Islet of Langerhans (tissue), 1 donor: ENCODE results near the gene TMOD1.
"Not testable (repeated sequence)": the region's sequence is repeated elsewhere in the genome, so short reads cannot be mapped to it uniquely, and the experiment has no call there.

Source experiments
- FAIRE-seq: peaks from one replicate; lab custom pipeline; 2011; peaks lifted over from hg19 to GRCh38; lab: Jason Lieb, UNC

Gene TMOD1

DNA sequence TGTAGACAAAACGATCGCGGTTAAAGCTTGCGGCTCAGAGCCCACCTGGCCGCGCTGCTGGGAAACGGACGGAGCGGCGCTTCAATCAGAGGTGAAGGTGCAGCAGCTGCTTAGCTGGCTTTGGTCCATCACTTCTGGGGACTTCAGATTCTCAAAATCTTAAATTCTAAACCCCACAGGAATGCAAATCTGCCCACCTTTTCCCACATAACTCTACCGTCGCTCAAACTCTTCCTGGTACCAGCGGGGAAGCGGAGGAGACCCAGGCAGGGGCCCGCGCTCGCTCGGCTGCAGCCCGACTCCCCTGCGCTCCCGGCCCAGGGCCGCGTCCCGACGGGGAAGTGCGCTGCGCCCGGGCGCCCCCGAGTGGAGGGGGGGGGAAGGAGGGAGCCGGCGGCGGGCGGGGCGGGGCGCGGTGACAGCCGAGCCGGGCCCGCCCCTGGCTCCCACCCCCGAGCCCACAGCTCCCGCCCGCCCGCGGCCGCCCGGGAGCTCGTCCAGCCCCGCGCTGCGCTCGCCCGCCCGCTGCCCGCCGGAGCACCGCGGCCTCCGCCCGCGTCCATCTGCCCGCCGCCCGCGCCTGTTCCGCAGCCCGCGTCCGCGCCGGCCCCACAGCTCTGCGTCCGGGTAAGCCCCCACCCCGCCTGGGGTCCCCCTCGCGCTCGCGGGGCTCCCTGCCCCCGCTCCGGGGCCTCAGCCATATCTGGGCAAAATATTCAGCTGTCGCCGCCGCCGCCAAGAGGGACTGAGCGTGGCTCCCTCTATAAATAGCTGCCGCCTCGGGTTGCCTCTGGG is at the start of gene TMOD1:
Gene TMOD1, plus strand, starts transcription at position 490 of the 795 bp plus-strand sequence. CDS start 22,523 bp downstream, outside the sequence.
- FAIRE-seq: no peak

DNA sequence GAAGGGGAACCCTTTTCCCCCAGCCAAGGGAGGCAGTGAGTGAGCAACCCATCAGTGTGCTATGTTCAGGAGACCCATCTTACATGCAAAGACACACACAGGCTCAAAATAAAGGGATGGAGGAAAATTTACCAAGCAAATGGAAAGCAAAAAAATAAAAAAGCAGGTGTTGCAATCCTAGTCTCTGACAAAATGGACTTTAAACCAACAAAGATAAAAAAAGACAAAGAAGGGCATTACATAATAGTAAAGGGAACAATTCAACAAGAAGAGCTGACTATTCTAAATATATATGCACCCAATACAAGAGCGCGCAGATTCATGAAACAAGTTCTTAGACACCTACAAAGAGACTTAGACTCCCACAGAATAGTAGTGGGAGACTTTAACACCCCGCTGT is 47.9 kb upstream of the TMOD1 start:
- FAIRE-seq: not testable (repeated sequence)

DNA sequence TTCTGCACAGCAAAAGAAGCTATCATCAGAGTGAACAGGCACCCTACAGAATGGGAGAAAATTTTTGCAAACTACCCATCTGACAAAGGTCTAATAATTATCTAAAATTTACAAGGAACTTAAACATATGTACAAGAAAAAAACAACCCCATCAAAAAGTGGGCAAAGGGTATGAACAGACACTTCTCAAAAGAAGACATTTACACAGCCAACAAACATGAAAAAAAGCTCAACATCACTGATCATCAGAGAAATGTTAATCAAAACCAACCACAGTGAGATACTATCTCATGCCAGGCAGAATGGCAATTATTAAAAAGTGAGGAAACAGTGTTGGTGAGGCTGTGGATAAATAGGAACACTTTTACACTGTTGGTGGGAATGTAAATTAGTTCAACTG is 44.6 kb upstream of the TMOD1 start:
- not testable (repeated sequence) for FAIRE-seq

DNA sequence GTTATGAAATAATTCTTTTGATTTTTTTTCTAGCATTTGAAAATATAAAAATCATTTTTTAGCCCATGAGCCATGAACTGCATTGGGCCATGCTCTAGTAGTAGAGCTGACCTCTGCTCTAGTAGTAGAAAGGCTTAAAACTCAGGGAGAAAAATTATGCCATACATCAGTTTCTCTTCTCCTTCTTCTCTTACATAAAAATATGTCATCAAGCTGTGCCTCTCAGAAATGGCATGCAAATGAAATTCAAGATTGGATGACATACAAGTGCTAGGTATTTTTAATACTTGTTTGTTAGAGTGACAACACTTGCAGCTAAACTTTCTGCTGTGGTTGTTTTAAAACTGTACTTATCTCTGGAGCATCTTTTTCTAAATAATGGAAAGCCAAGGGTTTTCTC is 42.1 kb upstream of the TMOD1 start:
- no peak for FAIRE-seq

DNA sequence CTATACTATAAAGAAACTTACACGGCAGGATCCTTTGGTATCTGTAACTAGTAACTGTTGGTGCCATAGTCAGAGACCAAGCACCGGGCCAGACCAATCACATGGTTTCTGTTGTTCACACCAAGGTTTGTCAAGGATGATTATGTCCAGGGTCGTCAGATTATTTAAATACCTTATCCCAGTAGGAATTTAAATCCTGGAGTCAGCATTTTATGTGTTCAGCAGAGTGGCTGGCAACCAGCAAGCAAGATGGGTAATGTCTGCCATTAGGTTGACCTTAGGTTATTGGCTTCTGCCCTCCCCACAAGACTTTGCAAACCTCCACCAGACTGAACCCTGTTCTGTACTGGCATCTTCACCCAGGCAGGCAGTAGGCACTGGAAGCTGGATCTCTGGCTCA is 39.3 kb upstream of the TMOD1 start:
- FAIRE-seq: no peak

DNA sequence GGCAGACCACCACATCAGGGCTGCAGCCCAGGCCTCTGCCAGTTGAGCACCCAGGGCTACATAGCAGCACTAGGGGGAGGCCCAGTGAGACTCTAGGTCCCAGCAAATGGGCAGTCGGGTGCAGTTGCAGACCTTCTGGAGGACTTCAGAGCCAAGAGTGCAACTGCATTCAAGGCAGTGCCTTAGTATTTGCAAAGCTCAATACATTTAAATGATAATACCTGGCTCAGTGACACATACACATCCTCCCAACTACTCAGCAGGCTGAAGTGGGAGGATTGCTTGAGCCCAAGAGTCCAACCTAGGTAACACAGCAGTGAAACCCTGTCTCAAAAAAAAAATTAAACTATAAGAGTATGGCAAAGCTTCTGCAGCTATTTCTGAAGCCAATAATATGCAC is 38.6 kb upstream of the TMOD1 start:
- FAIRE-seq: no peak

DNA sequence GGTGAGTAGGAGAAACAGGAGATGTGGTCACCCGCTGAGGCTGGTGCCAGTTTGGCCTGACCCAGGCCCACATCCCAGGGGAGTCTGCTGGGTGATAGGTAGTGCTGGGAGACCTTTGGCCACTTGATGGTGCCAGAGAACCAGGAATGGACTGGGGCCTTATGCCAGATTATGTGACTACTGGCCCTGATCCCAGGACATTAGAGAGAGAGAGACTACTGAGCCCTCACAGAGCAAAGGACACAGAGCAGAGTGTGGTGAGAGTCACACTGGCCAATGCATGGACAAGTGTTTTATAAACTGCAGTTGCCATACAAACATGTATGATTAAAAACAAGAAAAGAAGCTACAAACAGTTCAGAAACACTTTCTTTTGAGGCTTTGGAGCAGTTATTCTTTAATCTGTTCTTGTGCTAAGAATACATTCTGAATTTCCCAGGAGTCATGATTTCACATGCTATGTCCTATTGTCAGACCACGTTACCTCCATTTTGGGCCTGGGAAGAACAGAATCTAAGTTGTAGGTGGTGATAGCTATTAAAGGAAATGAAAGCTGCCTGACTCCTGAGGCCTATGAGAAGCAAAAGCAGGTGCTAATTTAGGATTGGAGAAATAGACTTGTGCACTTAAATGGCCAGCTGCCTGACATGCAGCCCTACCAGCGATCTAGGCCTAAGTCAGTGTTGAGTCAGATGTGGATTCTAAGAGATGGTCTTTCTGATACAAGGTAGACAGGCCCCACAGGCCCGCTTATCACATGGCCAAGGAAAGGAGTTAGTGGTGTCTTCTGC is 32.6 kb upstream of the TMOD1 start:
- FAIRE-seq: peak; percentile 13

DNA sequence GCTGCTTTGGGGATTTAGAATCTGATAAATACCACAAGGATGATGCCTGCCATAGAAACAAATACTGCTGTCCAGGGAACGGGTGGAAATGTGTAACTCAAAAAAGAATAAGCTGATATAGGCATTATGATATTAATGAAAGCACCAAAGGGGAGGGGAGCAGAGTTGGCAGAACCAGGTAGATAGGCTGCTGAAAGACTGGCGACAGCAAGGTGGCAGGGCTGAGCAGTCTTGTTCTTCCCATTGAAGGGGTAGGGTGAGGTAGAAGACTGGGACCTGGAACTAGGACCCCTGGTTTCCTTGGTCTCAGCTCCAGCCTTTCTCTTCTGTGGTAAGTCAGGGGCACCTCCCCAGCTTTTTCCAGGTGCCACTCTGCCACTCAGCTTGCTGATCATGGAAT is 31.4 kb upstream of the TMOD1 start:
- no peak for FAIRE-seq

DNA sequence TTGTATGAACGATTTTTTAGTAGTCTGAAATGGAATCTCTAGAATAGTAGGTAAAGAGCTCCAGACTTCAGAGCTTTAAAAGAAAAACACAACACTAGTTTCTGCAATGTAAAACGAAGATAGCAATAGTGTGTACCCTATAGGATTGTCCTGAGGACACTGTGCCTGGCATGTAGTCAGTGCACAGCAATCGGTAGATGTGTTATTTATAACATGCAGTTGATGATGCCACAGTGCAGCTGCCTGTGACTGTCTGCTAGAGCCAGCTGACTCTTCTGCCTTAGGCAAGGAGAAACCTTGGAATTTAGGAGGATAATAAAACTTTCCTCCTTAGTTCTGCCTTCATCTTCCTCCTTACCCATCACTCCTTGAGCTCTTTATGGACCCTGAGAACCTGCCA is 27.7 kb upstream of the TMOD1 start:
- FAIRE-seq: no peak

DNA sequence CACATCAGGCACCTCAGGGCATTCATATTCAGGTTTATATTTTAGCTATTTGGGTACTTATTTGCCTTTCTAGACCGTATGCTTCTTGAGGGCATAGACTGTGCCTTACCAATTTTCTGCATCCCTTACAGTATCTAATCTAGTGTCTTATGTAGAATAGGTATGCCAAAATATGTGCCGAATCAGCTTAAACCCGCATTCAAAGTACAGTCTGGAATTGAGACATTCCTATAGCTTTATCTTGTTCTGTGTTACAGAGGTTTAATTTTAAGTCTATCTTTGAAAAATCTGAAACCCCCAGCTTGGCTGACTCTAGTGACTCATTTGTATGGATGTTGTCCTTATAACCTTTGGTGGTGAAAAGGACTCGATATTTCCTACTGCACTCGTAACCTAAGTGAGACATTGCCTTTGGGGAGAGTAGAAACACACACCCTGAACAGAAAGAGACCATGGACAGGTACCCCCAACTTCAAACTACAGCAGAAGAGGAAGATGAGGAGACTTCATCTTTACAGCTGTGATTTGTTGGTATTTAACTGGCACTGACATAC is 27.0 kb upstream of the TMOD1 start:
- FAIRE-seq: no peak

DNA sequence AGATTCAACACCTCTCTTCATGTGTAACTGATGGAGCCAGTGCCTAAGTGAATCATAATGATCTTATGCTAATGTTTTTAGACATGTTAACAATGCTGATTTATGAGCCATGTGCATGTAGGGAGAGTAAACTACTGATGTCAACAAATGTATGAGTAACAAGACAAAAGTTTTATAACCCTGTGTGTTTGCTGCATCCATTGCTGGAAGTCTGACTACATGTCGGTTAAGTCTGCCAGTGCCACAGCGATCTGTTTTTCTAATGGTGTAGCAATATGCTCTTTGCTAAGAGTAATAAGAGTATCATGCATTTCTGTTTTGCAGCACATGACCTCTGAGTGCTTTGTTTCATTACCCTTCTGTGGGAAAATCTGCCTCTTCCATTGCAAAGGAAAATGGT is 26.4 kb upstream of the TMOD1 start:
- FAIRE-seq: no peak

DNA sequence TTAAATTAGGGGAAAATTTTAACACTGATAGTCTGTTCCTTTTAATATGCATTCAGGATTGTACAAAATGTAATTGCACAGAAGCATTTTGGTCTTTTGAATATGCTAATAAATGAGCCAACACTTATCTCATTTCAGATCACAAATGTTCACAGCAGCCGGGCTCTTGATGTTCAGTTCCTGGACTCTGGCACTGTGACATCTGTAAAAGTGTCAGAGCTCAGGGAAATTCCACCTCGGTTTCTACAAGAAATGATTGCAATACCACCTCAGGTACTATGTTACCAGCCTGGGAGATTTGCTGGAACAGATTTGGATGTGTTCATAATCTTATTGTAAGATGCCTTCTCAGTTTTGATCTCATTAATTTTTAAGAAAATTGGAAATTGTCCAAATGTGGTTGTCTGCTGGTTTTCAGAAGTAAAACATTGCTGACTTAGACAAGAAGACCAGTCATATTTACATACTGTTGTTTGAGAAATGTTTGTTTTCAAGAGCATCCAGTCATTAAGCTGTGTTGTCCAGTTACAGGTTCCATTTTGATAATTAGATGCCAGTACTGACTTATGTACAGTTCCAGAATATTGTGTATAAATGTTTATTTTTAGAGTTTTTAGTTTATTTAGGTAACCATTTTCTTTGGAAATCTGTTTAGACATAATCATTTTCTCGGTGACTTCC is 23.0 kb upstream of the TMOD1 start:
- peak; percentile 36 for FAIRE-seq

DNA sequence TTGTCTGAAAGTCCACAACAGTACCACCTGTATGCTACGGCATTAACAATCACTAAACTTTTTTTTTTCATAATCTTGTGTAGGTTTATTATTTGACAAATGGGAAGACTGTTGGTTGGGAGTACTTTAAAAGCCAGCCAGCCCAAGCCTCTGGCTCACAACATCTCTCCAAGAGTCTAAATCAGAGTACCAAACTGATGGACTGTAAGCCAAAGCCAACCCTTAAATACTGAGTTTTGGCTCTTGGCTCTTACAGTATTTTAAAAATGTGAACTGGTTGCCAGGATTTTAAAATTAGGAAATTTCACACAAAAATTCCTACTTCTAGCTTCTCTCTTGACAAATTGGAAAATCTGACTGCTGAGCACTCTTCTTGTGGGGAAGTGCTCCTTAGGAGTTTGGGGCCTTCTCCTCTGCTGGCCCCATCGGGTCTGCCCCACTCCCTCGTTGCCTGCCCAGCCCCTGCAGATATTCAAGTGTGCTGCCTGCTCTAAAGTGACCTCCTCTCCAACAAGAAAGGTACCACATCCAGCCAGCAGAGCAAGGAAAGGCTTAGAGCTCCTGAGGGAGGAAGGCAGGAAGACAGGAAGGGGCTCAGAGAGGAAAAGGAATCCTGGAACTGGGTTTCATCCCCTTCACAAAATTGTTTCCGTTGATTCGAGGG is 21.8 kb upstream of the TMOD1 start:
- no peak for FAIRE-seq

DNA sequence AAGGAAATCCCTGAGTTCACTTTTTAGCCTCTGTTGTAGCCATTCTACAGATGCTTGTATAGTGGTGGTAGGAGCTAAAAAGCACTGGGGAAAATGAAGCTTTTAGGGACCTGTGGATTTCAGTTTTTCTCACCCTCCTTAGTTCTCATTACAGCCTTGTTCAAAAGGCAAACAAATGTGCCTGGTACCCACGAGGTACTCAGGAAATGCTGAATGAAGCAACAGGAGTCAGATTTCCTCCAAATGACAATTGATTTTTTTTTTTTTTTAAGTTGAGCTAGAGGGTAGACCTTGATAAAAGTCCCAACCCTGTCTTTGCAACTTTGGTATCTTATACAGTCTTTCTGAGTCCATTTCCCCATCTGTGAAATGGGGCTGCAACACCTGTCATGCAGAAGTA is 21.3 kb upstream of the TMOD1 start:
- FAIRE-seq: no peak

DNA sequence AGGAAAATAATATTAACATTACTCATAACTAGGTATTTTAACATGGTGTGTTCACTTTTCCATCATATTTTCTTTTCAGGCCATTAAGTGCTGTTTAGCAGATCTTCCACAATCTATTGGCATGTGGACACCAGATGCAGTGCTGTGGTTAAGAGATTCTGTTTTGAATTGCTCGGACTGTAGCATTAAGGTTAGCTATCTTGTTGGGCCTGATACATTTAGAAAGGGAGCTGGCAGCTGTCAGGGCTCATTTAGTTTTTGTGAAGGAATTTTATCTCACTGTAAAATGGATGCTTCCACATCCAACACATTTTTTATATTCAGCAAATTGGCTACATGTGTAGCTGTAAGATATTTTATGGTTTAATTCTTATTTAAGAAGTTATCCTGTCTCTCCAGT is 20.7 kb upstream of the TMOD1 start:
- no peak for FAIRE-seq

DNA sequence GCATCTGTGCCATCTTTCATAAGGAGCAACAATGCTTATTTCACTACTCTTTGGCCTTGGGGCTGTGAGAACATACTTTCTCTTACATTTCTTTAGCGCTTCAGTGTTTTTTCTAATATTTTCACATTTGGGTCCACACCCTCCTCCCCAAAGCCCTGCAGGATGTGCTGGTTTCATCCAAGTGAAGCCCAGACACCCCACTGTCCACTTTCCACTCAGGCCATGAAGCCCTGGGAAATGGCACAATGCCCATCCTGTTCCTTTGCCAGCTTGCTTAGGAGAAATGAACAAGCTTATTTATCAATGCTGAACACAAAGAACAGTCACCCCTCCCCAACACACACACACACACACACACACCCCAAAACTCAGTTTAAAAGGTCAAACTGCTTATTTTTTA is 17.3 kb upstream of the TMOD1 start:
- no peak for FAIRE-seq

DNA sequence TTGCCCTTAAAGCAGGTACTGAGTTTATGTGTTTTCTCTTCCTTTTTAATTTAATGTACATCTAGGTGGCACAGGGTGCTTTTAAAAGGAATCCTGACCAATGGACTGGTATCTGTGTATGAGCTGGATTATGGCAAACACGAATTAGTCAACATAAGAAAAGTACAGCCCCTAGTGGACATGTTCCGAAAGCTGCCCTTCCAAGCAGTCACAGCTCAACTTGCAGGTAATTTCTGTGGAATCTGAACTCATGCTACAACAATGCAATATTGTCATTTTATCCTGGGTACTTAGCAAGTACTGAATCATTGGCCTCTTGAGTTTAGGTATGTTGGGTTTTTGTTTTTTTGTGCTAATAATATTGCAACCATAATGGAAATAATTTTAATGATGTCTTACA is 14.4 kb upstream of the TMOD1 start:
- FAIRE-seq: no peak

DNA sequence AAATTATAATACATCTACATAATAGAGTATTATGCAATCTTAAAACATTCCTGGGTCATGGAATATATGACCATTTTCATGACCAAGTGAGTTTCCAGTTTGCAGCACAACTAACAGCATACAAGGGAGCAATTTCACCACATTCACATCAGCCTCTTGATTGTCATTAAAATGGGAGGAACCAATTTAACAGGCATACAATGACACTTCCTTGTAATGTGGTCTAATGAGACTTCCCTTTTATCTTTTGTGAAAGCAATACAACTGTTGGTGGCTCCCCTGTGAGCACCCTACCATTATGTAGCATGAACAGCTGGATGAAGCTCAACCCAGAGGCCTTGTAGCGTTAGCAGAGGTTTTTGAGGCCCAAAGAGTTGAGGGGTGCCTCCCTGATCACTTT is 13.6 kb upstream of the TMOD1 start:
- FAIRE-seq: no peak

DNA sequence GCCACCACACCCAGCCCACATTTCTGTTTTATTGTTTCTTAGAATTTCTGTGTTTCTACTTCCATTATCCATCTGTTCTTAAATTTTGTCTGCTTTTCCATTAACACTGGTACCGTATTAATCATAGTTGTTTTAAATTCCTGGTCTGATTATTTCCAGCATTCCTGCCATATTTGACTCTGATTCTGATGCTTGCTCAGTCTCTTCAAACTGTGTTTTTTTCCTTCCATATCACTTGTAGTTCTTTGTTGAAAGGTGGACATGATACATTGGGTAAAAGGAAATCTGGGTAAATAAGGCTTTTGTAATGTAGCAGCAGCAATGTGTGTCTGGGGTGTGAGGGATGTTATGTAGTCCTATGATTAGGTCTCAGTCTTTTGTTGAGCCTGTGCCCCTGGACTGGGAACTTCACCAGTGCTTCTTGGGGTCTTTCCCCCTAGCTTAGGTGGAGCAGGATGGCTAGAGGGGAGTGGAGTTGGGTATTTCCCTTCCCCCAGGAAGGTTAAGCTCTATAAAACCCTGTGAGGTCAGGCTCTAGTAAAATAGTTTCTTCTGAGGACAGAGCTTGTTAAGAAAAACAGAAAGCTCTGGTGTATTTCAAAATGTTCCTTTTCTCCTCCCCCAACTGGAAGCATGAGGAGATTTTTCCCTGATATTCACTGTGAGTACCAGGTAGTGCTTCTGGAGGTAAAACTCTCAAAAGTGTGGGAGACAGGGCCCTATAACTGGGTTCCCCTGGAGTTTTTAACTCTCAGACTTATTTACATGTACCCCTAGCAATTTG is 10.1 kb upstream of the TMOD1 start:
- FAIRE-seq: no peak

DNA sequence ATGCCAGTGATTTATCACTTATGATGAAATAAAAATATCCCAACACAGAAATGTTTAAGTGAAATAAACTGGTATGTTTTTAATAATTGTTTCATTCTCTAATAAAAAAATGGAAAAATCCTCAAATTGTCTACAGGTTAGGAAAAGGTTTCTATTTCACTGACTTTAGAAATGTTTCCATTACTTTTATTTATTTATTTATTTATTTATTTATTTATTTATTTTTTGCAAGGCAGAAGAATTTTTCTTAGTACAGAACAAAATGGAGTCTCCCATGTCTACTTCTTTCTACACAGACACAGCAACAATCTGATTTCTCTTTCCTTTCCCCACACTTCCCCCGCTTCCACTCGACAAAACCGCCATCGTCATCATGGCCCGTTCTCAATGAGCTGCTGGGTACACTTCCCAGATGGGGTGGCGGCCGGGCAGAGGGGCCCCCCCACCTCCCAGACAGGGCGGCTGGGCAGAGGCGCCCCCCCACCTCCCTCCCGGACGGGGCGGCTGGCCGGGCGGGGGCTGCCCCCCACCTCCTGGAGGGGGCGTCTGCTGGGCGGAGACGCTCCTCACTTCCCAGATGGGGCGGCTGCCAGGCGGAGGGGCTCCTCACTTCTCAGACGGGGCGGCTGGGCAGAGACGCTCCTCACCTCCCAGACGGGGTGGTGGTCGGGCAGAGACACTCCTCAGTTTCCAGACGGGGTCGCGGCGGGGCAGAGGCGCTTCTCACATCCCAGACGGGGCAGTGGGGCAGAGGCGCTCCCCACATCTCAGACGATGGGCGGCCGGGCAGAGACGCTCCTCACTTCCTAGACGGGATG is 3.7 kb upstream of the TMOD1 start:
- FAIRE-seq: not testable (repeated sequence)

DNA sequence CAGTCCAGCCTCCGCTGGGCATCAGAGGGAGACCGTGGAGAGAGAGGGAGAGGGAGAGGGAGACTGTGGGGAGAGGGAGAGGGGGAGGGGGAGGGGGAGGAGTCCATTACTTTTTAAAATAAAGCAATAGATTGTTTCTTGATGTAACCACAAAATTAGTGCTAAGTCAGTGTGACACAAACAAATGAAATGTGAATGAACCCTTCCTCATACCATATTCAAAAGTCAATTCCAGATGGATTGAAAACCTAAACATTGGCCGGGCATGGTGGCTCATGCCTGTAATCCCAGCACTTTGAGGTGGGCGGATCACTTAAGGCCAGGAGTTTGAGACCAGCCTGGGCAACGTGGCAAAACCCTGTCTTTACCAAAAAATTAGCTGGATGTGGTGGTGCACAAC is 2.6 kb upstream of the TMOD1 start:
- not testable (repeated sequence) for FAIRE-seq
